Loucy (cell line): ENCODE results near the gene NEK6.

Source experiments
- H2AFZ ChIP-seq: fragments of 200-600 bp; sonication (generic); 2 replicates; pipeline ENCODE4 v1.6.0; 2016; ENCODE audit warnings: antibody characterized with exemption, mild to moderate bottlenecking, low read length, moderate library complexity
- H3F3A ChIP-seq: fragments of 200-600 bp; 2 replicates; pipeline ENCODE4 v1.6.0; 2016; ENCODE audit warnings: antibody characterized with exemption, low read depth, mild to moderate bottlenecking
- H3K27me3 ChIP-seq: fragments of 200-600 bp; sonication (generic); 2 replicates; pipeline ENCODE4 v1.6.1; 2014; ENCODE audit warnings: low read length, mild to moderate bottlenecking; ENCODE audit not compliant: insufficient read depth, poor library complexity, severe bottlenecking
- H3K36me3 ChIP-seq: fragments of 200-600 bp; sonication (generic); 2 replicates; pipeline ENCODE4 v1.6.1; 2016; ENCODE audit warnings: low read length; ENCODE audit not compliant: insufficient read depth
- H3K4me1 ChIP-seq: fragments of 200-600 bp; sonication (generic); 2 replicates; pipeline ENCODE4 v1.5.1; 2014; ENCODE audit warnings: low read length, mild to moderate bottlenecking; ENCODE audit not compliant: insufficient read depth, poor library complexity, severe bottlenecking
- H3K4me2 ChIP-seq: fragments of 200-600 bp; sonication (generic); 2 replicates; pipeline ENCODE4 v1.6.0; 2014; ENCODE audit warnings: antibody characterized with exemption, low read length, low read depth, mild to moderate bottlenecking; ENCODE audit not compliant: poor library complexity, severe bottlenecking
- H3K4me3 ChIP-seq: fragments of 200-600 bp; sonication (generic); 2 replicates; pipeline ENCODE4 v1.5.1; 2014; ENCODE audit warnings: low read length, mild to moderate bottlenecking, mixed read lengths; ENCODE audit not compliant: poor library complexity, severe bottlenecking
- H3K79me2 ChIP-seq: fragments of 200-600 bp; sonication (generic); 2 replicates; pipeline ENCODE4 v1.6.1; 2014; ENCODE audit warnings: low read length; ENCODE audit not compliant: insufficient read depth
- H3K9ac ChIP-seq: fragments of 200-600 bp; sonication (generic); 2 replicates; pipeline ENCODE4 v1.6.0; 2014; ENCODE audit warnings: mild to moderate bottlenecking, low read depth, low read length, moderate library complexity; ENCODE audit not compliant: poor library complexity, severe bottlenecking
- H3K9me2 ChIP-seq: fragments of 200-600 bp; sonication (generic); replicated peaks from 2 replicates; pipeline ENCODE4 v1.6.1; 2016; ENCODE audit warnings: low read depth, low read length, mixed read lengths
- H3K9me3 ChIP-seq: fragments of 200-600 bp; sonication (generic); 2 replicates; pipeline ENCODE4 v1.6.1; 2014; ENCODE audit warnings: mild to moderate bottlenecking, antibody characterized with exemption, low read length, low read depth; ENCODE audit not compliant: insufficient read depth
- H4K20me1 ChIP-seq: fragments of 200-600 bp; sonication (generic); 2 replicates; pipeline ENCODE4 v1.6.0; 2014; ENCODE audit warnings: antibody characterized with exemption, low read length, mild to moderate bottlenecking; ENCODE audit not compliant: insufficient read depth, poor library complexity, severe bottlenecking
- EZH2phosphoT487 ChIP-seq: fragments of 200-600 bp; IDR thresholded peaks from 2 replicates; pipeline ENCODE4 v1.6.1; 2018; ENCODE audit warnings: antibody characterized with exemption, mild to moderate bottlenecking, moderate library complexity, borderline replicate concordance
- TF ChIP-seq, protein P1 (sequence below): fragments of 200-600 bp; sonication (generic); conservative IDR thresholded peaks from 2 replicates; pipeline ENCODE4 v1.5.1; 2014; ENCODE audit warnings: mild to moderate bottlenecking, antibody characterized with exemption, low read length

Gene NEK6

DNA sequence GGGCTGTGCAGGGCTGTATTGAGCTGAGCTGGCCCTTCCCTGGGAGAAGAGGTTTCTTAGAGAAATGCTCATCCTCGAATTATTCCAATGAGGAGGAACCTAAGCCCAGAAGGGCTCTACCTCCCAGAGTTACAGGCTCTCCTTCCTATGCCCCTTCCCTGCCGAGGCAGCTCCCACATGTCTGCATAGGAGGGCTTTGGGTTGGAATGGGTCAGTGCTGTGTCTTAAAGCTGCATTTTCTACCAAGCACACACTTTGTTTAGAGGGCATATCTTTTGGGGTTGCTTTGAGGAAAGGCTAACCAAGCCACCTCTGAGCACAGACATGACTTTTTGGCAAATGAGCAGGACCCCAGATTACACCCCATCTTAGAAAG, 9.1 kb downstream of the NEK6 start:
- TF ChIP-seq, protein P1, sequence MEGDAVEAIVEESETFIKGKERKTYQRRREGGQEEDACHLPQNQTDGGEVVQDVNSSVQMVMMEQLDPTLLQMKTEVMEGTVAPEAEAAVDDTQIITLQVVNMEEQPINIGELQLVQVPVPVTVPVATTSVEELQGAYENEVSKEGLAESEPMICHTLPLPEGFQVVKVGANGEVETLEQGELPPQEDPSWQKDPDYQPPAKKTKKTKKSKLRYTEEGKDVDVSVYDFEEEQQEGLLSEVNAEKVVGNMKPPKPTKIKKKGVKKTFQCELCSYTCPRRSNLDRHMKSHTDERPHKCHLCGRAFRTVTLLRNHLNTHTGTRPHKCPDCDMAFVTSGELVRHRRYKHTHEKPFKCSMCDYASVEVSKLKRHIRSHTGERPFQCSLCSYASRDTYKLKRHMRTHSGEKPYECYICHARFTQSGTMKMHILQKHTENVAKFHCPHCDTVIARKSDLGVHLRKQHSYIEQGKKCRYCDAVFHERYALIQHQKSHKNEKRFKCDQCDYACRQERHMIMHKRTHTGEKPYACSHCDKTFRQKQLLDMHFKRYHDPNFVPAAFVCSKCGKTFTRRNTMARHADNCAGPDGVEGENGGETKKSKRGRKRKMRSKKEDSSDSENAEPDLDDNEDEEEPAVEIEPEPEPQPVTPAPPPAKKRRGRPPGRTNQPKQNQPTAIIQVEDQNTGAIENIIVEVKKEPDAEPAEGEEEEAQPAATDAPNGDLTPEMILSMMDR = no peak
- TF ChIP-seq EZH2phosphoT487 = no peak
- no peak overlapping the region for H3K9ac ChIP-seq
- H3K4me2 ChIP-seq = no peak overlapping the region
- no peaks in the 10 kb centered on the region for H3K79me2 ChIP-seq
- no peaks in the 10 kb centered on the region for H3K9me2 ChIP-seq
- no peak overlapping the region for H3K4me3 ChIP-seq
- H2AFZ ChIP-seq = no peak overlapping the region
- no peaks in the 10 kb centered on the region for H3K27me3 ChIP-seq
- H3K9me3 ChIP-seq = no peaks in the 10 kb centered on the region
- peaks cover 10% of the 10 kb centered on the region for H3K4me1 ChIP-seq
- H3F3A ChIP-seq = no peaks in the 10 kb centered on the region
- H4K20me1 ChIP-seq = no peaks in the 10 kb centered on the region
- no peaks in the 10 kb centered on the region for H3K36me3 ChIP-seq

- no peaks in the 10 kb centered on the region for H3K79me2 ChIP-seq
- no peak overlapping the region for H3K9ac ChIP-seq
- no peaks in the 10 kb centered on the region for H4K20me1 ChIP-seq
- no peaks in the 10 kb centered on the region for H3K9me2 ChIP-seq
- peaks cover 10% of the 10 kb centered on the region for H3K4me1 ChIP-seq
- peak overlapping the region; percentile 19 for H3K4me2 ChIP-seq
- no peak overlapping the region for H2AFZ ChIP-seq
- H3K4me3 ChIP-seq = no peak overlapping the region
- H3K36me3 ChIP-seq = no peaks in the 10 kb centered on the region
- H3K9me3 ChIP-seq = no peaks in the 10 kb centered on the region
- no peaks in the 10 kb centered on the region for H3K27me3 ChIP-seq
- no peaks in the 10 kb centered on the region for H3F3A ChIP-seq
- no peak for TF ChIP-seq EZH2phosphoT487
- TF ChIP-seq, protein P1 = no peak
Measured at GRCh38 chr9:124267271-124267807, 9.6 kb downstream of the NEK6 start.

GRCh38 chr9:124268248-124268647, 10.5 kb downstream of the NEK6 start:
- no peak for TF ChIP-seq EZH2phosphoT487
- TF ChIP-seq, protein P1 = no peak
- H3K4me1 ChIP-seq = peaks cover 10% of the 10 kb centered on the region
- H3K36me3 ChIP-seq = no peaks in the 10 kb centered on the region
- no peaks in the 10 kb centered on the region for H3K27me3 ChIP-seq
- no peak overlapping the region for H3K9ac ChIP-seq
- H2AFZ ChIP-seq = no peak overlapping the region
- no peak overlapping the region for H3K4me2 ChIP-seq
- H4K20me1 ChIP-seq = no peaks in the 10 kb centered on the region
- no peaks in the 10 kb centered on the region for H3K9me2 ChIP-seq
- no peaks in the 10 kb centered on the region for H3K79me2 ChIP-seq
- no peaks in the 10 kb centered on the region for H3K9me3 ChIP-seq
- no peaks in the 10 kb centered on the region for H3F3A ChIP-seq
- no peak overlapping the region for H3K4me3 ChIP-seq
